NT2/D1 (cell line): ENCODE results near the gene KCNJ15.

Experiments
- DNase-seq: peaks from one replicate; pipeline ENCODE4 v3.0.0-alpha.2; 2011; ENCODE audit warnings: low read depth, low spot score
- H3K27me3 ChIP-seq: 2 replicates; pipeline ENCODE4 v1.6.0; 2011; ENCODE audit warnings: mild to moderate bottlenecking; ENCODE audit not compliant: insufficient read length, insufficient read depth
- H3K36me3 ChIP-seq: 2 replicates; pipeline ENCODE4 v1.6.1; 2011; ENCODE audit warnings: mild to moderate bottlenecking, low read length, mixed read lengths; ENCODE audit not compliant: insufficient read depth, insufficient read length
- H3K4me1 ChIP-seq: 2 replicates; pipeline ENCODE4 v1.5.1; 2011; ENCODE audit not compliant: insufficient read depth, insufficient read length
- H3K4me3 ChIP-seq: 2 replicates; pipeline ENCODE4 v1.5.1; 2011; ENCODE audit warnings: low read depth; ENCODE audit not compliant: insufficient read length
- H3K9ac ChIP-seq: 2 replicates; pipeline ENCODE4 v1.6.0; 2011; ENCODE audit warnings: low read depth; ENCODE audit not compliant: insufficient read length
- H3K9me3 ChIP-seq: 2 replicates; pipeline ENCODE4 v1.5.1; 2011; ENCODE audit warnings: mild to moderate bottlenecking, low read length; ENCODE audit not compliant: insufficient read depth
- SUZ12 ChIP-seq: IDR thresholded peaks from 2 replicates; pipeline ENCODE4 v1.6.1; 2011; ENCODE audit not compliant: insufficient read length, insufficient read depth; ENCODE audit errors: extremely low read depth
- YY1 ChIP-seq: IDR thresholded peaks from 2 replicates; pipeline ENCODE4 v1.6.1; 2011; ENCODE audit not compliant: insufficient read length, insufficient read depth
- ZNF274 ChIP-seq: IDR thresholded peaks from 2 replicates; pipeline ENCODE4 v1.6.1; 2011; ENCODE audit warnings: mild to moderate bottlenecking, low read depth, low read length

KCNJ15 gene

GRCh38 chr21:38355353-38355752 is 98.6 kb downstream of the KCNJ15 start:
- Histone ChIP-seq H3K4me3 (no peak overlapping the region), H3K27me3 (peaks cover 7% of the 10 kb centered on the region), H3K9ac (no peak overlapping the region), H3K36me3 (no peaks in the 10 kb centered on the region), H3K9me3 (peaks cover 16% of the 10 kb centered on the region; the same call in 1 of the 2 replicates), H3K4me1 (peaks cover 12% of the 10 kb centered on the region)
- TF ChIP-seq YY1 = no peak
- no peak for TF ChIP-seq SUZ12
- TF ChIP-seq ZNF274 = no peak
- no peak for DNase-seq

DNA sequence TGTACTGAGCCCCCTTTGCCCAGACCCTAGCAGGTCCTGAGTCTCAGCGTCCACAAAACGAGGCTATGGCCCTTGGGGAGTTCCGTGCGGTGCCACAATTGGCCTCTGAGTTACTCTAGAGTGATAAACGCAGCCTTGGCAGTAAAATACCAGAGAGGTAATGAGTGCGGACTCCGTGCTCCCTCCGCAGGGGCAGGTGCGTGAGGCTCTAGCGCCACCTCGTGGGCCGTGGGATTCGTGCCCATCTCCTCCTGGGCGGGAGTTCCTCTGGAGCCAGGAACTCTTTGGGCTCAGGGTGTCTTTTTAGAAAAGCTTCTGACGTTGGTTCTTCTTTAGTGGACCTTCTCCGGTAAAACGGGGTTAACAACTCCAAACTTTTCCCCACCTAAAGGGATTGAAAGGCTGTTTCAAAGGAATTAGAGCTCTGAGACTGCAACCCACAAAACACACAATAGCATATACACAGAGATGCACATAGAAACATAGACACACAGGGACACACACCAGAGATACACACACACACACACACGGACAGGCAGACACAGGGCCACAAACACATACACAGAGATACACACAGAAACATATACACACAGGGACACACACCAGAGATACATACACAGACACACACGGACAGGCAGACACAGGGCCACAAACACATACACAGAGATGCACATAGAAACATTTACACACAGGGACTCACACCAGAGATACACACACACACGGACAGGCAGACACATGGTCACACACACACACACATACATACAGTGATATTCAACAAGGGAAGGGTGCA is 99.4 kb downstream of the KCNJ15 start:
- DNase-seq = peak; percentile 84
- peaks cover 8% of the 10 kb centered on the region for H3K4me1 ChIP-seq
- TF ChIP-seq YY1 = no peak
- no peak overlapping the region for H3K9ac ChIP-seq
- H3K27me3 ChIP-seq = peaks cover 7% of the 10 kb centered on the region
- no peak overlapping the region for H3K4me3 ChIP-seq
- H3K36me3 ChIP-seq = no peaks in the 10 kb centered on the region
- peaks cover 9% of the 10 kb centered on the region; the same call in 1 of the 2 replicates for H3K9me3 ChIP-seq
